Progenitor cell of endocrine pancreas (in vitro differentiated cells): ENCODE data around the gene MSI2. TPM values are rescaled to one million over a fixed set of nuclear protein-coding genes. Genes with fewer than 3 reads are reported as not detected.

Experiments
- DNase-seq: peaks from one replicate; pipeline ENCODE4 v3.0.0; 2021; ENCODE audit warnings: low spot score; ENCODE audit not compliant: unreplicated experiment
- H3K27ac Mint-ChIP-seq: 2 replicates; pipeline ENCODE4 v1.8.0; 2021; ENCODE audit warnings: mild to moderate bottlenecking, moderate library complexity, mixed read lengths
- H3K27me3 Mint-ChIP-seq: 2 replicates; pipeline ENCODE4 v1.8.0; 2021; ENCODE audit warnings: mixed read lengths
- H3K36me3 Mint-ChIP-seq: 2 replicates; pipeline ENCODE4 v1.8.0; 2022; ENCODE audit warnings: mixed read lengths; ENCODE audit not compliant: insufficient read depth
- H3K4me1 Mint-ChIP-seq: 2 replicates; pipeline ENCODE4 v1.8.0; 2021; ENCODE audit warnings: low read depth, mixed read lengths
- H3K4me3 Mint-ChIP-seq: 2 replicates; pipeline ENCODE4 v1.8.0; 2021; ENCODE audit warnings: low read depth, mild to moderate bottlenecking, moderate library complexity, mixed read lengths
- H3K9me3 Mint-ChIP-seq: 2 replicates; pipeline ENCODE4 v1.8.0; 2021; ENCODE audit warnings: low read depth, mixed read lengths
- total RNA-seq: library from RNA; stranded (reverse); gene quantifications from 2 replicates; pipeline ENCODE4 v1.2.1, GENCODE V29; 2021
- TF ChIP-seq, protein P1 (sequence below): fragments of 200-600 bp; sonication (generic); IDR thresholded peaks from one replicate; pipeline ENCODE4 v1.5.0; 2021; ENCODE audit warnings: antibody characterized with exemption, mild to moderate bottlenecking; ENCODE audit not compliant: unreplicated experiment

Gene MSI2
- total RNA-seq, 1 donor from 2014 or later = 164 TPM

DNA sequence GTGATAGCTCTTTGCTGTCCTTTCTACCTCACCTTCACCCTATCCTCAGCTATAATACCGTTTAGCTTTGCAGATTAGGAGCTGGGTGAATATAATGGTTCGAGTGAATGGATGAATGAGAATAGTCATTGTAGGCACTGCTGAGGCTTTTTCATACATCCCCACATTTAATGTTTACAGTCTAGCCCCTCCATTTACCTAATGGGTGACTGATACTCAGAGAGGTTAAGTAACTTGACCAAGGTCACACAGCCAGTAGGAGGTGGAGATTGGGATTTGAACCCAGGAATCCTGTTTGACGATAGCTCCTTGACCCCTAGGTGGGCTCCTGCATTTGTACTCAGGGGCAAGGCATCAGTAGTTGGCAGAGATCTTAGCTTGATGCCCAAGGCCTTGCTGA is 293.1 kb downstream of the MSI2 start:
- TF ChIP-seq, protein P1, sequence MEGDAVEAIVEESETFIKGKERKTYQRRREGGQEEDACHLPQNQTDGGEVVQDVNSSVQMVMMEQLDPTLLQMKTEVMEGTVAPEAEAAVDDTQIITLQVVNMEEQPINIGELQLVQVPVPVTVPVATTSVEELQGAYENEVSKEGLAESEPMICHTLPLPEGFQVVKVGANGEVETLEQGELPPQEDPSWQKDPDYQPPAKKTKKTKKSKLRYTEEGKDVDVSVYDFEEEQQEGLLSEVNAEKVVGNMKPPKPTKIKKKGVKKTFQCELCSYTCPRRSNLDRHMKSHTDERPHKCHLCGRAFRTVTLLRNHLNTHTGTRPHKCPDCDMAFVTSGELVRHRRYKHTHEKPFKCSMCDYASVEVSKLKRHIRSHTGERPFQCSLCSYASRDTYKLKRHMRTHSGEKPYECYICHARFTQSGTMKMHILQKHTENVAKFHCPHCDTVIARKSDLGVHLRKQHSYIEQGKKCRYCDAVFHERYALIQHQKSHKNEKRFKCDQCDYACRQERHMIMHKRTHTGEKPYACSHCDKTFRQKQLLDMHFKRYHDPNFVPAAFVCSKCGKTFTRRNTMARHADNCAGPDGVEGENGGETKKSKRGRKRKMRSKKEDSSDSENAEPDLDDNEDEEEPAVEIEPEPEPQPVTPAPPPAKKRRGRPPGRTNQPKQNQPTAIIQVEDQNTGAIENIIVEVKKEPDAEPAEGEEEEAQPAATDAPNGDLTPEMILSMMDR = no peak
- Mint-ChIP-seq H3K4me1 (peaks cover 49% of the 10 kb centered on the region), H3K27me3 (no peaks in the 10 kb centered on the region), H3K36me3 (no peaks in the 10 kb centered on the region), H3K4me3 (no peak overlapping the region), H3K9me3 (peaks cover 3% of the 10 kb centered on the region), H3K27ac (no peak overlapping the region)
- no peak for DNase-seq

DNA sequence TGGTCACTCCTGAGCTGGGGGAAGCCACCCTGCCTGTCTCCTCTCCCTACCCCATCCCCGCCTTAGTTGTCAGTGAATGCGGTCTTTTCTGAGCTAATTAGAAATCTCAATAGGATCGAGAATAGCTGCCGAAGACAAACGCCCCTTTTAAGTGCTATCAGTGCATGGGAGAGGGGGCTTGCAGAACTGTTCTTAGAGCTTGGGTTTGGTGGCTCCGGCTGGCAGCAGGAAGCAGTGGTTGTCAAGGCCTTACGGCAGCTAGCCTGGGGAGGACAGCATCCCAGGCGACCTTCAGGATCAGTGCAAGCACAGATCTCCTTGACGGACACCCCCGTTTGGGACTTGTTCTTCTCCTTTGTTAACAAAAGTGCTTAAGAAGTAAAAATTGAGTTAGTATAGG is 293.7 kb downstream of the MSI2 start:
- H3K36me3 Mint-ChIP-seq = no peaks in the 10 kb centered on the region
- TF ChIP-seq, protein P1 = no peak
- no peaks in the 10 kb centered on the region for H3K27me3 Mint-ChIP-seq
- no peak overlapping the region for H3K27ac Mint-ChIP-seq
- H3K4me1 Mint-ChIP-seq = peaks cover 47% of the 10 kb centered on the region
- peaks cover 3% of the 10 kb centered on the region for H3K9me3 Mint-ChIP-seq
- no peak for DNase-seq
- no peak overlapping the region for H3K4me3 Mint-ChIP-seq

DNA sequence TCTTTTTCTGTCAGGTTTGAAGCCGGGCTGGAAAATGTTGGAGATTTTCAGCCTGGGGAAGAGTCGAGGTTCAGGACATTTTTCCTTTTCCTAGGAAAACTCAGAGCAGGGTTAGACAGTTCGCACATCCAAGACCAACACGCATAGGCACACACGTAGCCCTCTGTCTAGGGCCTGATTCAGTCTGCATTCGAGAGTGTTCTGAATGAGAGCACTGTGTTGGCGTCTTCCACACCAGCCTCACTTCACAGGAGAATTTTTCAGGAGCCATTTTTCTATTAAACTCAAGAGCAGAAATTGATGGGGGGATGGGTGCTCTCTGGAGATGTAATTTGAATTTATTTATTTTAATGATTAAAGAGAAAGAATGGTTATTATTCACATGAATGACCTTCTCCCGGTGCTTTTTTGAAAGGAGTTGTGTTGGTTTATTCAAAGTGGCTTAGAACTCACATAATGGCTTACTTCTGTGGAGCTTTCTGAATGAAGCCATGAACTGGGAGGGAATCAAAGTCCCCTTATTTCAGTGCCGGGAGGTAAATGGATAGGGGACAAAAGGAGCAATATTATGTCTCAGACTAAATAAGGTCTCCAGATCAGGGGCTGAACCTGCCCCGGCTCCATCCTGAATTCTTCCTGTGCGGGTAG is 294.5 kb downstream of the MSI2 start:
- no peaks in the 10 kb centered on the region for H3K36me3 Mint-ChIP-seq
- H3K27ac Mint-ChIP-seq = no peak overlapping the region
- H3K27me3 Mint-ChIP-seq = no peaks in the 10 kb centered on the region
- H3K4me1 Mint-ChIP-seq = peaks cover 46% of the 10 kb centered on the region
- peaks cover 3% of the 10 kb centered on the region for H3K9me3 Mint-ChIP-seq
- TF ChIP-seq, protein P1 = no peak
- no peak for DNase-seq
- H3K4me3 Mint-ChIP-seq = no peak overlapping the region

DNA sequence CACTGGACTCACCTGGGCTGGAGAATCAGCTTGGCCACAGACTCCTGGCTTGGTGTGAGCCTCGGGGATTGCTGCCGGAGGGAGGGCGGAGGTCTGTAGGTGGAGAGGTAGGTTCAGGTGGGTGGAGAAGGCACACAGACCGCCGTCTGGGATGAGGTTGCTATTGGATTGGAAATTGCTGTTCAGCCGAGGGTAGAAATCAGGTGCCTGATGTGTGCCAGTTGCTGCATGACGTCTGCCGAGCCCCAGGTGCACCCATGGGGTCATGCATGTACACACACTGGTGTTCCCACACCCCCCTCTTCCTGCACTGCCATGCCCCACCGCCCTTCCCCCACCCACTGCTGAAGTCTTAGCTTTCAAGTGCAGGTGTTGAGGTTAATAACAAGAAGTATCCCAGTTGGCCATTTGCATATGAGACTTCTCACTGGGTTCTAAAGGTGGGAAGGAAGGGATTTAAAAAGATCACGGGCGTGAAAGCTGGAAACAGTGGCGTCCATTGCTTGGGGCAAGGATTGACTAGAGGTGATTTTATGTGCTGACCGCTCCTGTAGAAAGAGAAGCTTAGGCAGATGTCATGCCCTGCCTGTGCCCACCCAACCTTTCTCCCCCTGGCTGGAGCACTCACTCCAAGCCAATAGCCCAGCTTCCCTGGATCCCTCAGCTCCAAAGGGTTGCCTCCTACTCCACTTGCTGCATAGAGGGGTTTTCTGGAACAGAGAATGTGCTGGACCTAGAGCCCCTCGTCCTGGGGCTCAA is 295.2 kb downstream of the MSI2 start:
- H3K36me3 Mint-ChIP-seq = no peaks in the 10 kb centered on the region
- H3K4me1 Mint-ChIP-seq = peaks cover 45% of the 10 kb centered on the region
- TF ChIP-seq, protein P1 = no peak
- H3K4me3 Mint-ChIP-seq = no peak overlapping the region
- no peak for DNase-seq
- H3K9me3 Mint-ChIP-seq = peaks cover 3% of the 10 kb centered on the region
- H3K27me3 Mint-ChIP-seq = no peaks in the 10 kb centered on the region
- no peak overlapping the region for H3K27ac Mint-ChIP-seq

DNA sequence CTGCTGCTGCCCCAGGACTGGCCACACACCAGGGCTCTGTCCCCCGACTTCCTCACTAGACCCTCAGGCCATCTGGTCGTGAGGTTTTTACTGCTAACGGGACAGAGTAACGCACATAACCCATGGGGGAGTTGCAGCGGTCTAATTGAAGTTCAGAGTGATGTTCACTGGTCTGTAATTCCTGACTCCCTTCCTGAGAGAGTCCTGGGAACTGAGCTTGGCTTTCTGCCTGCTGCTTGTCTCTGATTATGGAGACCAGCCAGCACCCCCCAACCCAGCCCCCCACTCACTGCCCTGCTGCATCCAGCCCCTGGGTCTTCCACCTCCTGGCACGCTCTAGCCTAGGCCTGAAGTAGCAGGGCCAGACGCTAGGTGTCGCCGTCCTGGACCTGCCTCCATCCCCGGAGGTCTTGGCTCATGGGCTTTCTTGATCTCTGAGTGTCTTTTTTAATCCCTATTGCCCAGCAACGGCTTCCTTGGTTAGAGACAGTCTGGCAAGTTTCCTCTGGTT is 295.8 kb downstream of the MSI2 start:
- H3K4me3 Mint-ChIP-seq = no peak overlapping the region
- H3K36me3 Mint-ChIP-seq = peaks cover 2% of the 10 kb centered on the region
- H3K4me1 Mint-ChIP-seq = peaks cover 39% of the 10 kb centered on the region
- peaks cover under 1% of the 10 kb centered on the region for H3K9me3 Mint-ChIP-seq
- DNase-seq = no peak
- TF ChIP-seq, protein P1 = peak; percentile 59
- H3K27me3 Mint-ChIP-seq = no peaks in the 10 kb centered on the region
- no peak overlapping the region for H3K27ac Mint-ChIP-seq
